Adrenal gland (tissue), 12 donors: Measurements from ENCODE around the gene NOS1. TPM values are rescaled to one million over a fixed set of nuclear protein-coding genes. Genes with fewer than 3 reads are reported as not detected.

Experiments
- DNase-seq, 7 donors: peaks; one replicate each; pipeline ENCODE4 v3.0.0-alpha.2; 2019 to 2020
- H3K27ac ChIP-seq, 5 donors: fragments of 200-600 bp; sonication (generic) in 4 of 5; 1 replicate in 3 of 5; 2 replicates in 2 of 5; pipeline versions ENCODE4 v1.5.1 to v1.8.0; 2016 to 2020; ENCODE audit warnings: mild to moderate bottlenecking in 1 of 5
- H3K27me3 ChIP-seq: fragments of 200-600 bp; 2 replicates; pipeline ENCODE4 v1.8.0; 2021
- H3K36me3 ChIP-seq, 2 donors: fragments of 200-600 bp; replicated peaks in 1 of 2; 1 replicate in 1 of 2; 2 replicates in 1 of 2; pipeline versions ENCODE4 v1.5.1 to v1.8.0; 2018 to 2022
- H3K4me1 ChIP-seq, 2 donors: fragments of 200-600 bp; replicated peaks in 1 of 2; 1 replicate in 1 of 2; 2 replicates in 1 of 2; pipeline versions ENCODE4 v1.5.1 to v1.8.0; 2018 to 2021
- H3K4me3 ChIP-seq, 4 donors: fragments of 200-600 bp; sonication (generic) in 3 of 4; one replicate each; pipeline ENCODE4 v1.5.1; 2016 to 2018
- H3K9me3 ChIP-seq, 3 donors: fragments of 200-600 bp; sonication (generic) in 1 of 3; replicated peaks in 1 of 3; 1 replicate in 2 of 3; 2 replicates in 1 of 3; pipeline versions ENCODE4 v1.5.1 to v1.8.0; 2016 to 2021
- CTCF ChIP-seq, 6 experiments: fragments of 450-650 bp in 4 of 6; fragments of 200-600 bp in 2 of 6; sonication (generic) in 1 of 6; IDR thresholded peaks; 1 replicate in 5 of 6; 2 replicates in 1 of 6; pipeline versions ENCODE4 v1.5.1 to v1.8.0; 2016 to 2021; ENCODE audit warnings: antibody characterized with exemption in 6 of 6, mild to moderate bottlenecking in 2 of 6, moderate library complexity in 1 of 6
- POLR2A ChIP-seq, 2 donors: fragments of 450-650 bp; IDR thresholded peaks; one replicate each; pipeline ENCODE4 v1.6.1; 2017; ENCODE audit warnings: antibody characterized with exemption in 2 of 2, mild to moderate bottlenecking in 2 of 2, moderate library complexity in 1 of 2
- WGBS, 4 donors: extraction: QIAGEN DNeasy Blood & Tissue Kit in 2 of 4; methylation state at CpG; one replicate each; pipeline versions ENCODE4 v1.1.5 to v1.1.7; 2013 to 2017; 5-methylcytosine and 5-hydroxymethylcytosine counted together
- intact Hi-C, 2 donors: fragments of 100-400 bp; cut with DNase I; formaldehyde crosslinking; loops; one replicate each; pipeline versions ENCODE4 v1.14.1 to v1.15.0; 2022 to 2023
- polyA plus RNA-seq, 3 donors: library from polyadenylated mRNA; stranded (reverse); fragments of 200-250 nt in 2 of 3; fragments of 350-450 nt in 1 of 3; fragmentation: Illumina TruSeq in 1 of 3; extraction: RNeasy Lipid Tissue Mini Kit (QIAGEN cat#74804) in 1 of 3; gene quantifications; one replicate each; pipeline ENCODE4 v1.2.3, GENCODE V29; 2013 to 2014
- total RNA-seq, 9 donors: library from RNA; depleted of rRNA in 4 of 9; stranded (reverse); fragments of >200 nt in 4 of 9; fragments of 120-200 nt in 1 of 9; fragmentation: NEBNext Ultra II Directional in 1 of 9; extraction: Animal tissue kit (Norgen Biotek cat#: 25700) in 1 of 9; gene quantifications; one replicate each; pipeline versions ENCODE4 v1.1.0 to v1.2.4, GENCODE V29; 2013 to 2023
- donor health status: healthy with polysubstance abuse.
- donor health status: Bipolar disorder and iron deficiency.
- donor health status: DM: yes; HTN: yes; CAD: no.
- donor health status: DM: no; HTN: no; CAD: no.
- donor health status: DM: no; HTN: no; CAD: no.
- donor health status: DM: yes; HTN: yes; CAD: no.

The NOS1 gene
- total and polyA plus RNA-seq, 12 donors: under 0.01 to 0.26 (median 0.07) TPM; not detected in 2

GRCh38 chr12:117343849-117344248 lies 17.6 kb downstream of the NOS1 start:
- Histone ChIP-seq H3K27ac (no peak overlapping the region), H3K27me3 (peaks cover 4% of the 10 kb centered on the region), H3K36me3 (no peaks in the 10 kb centered on the region), H3K4me3 (no peak overlapping the region), H3K4me1 (no peaks in the 10 kb centered on the region), H3K9me3 (no peaks in the 10 kb centered on the region)
- TF ChIP-seq POLR2A (IDR thresholded peaks at IDR 0.05): no peak
- TF ChIP-seq CTCF (IDR thresholded peaks at IDR 0.05): no peak
- intact Hi-C loops: no loop called here
- 58 to 97% (median 79%) methylated on average over 1 of the region's 1 CpG for WGBS, 4 donors
- DNase-seq: no peak

DNA sequence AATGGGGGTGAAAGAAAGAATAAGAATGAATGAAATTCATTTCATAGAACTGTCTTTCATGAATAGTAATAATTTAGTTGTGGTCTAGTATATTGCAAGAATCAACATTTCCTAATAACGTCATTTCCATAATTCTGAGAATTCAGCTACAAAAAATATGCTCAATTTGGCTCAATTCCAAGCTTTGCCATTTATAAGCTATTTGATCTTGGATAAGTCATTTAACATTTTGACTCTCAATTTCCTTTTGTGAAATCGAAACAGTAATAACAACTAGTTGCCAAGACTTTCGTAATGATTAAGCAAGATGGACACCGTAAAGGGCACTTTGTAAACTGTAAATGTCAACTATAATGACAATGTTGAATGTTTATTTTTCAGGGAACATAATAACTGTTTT lies 18.1 kb downstream of the NOS1 start:
- H3K4me3 ChIP-seq: no peak overlapping the region
- no peak for DNase-seq
- no peaks in the 10 kb centered on the region for H3K9me3 ChIP-seq
- intact Hi-C loops: no loop called here
- H3K27me3 ChIP-seq: peaks cover 4% of the 10 kb centered on the region
- TF ChIP-seq POLR2A (IDR thresholded peaks at IDR 0.05) (no peak), CTCF (IDR thresholded peaks at IDR 0.05) (no peak)
- no peaks in the 10 kb centered on the region for H3K4me1 ChIP-seq
- no peak overlapping the region for H3K27ac ChIP-seq
- no peaks in the 10 kb centered on the region for H3K36me3 ChIP-seq
- WGBS, 4 donors: 39 to 54% (median 46%) methylated on average over 4 of the region's 4 CpGs

GRCh38 chr12:117342682-117343081 lies 18.7 kb downstream of the NOS1 start:
- intact Hi-C loops: no loop called here

GRCh38 chr12:117342247-117342646 lies 19.2 kb downstream of the NOS1 start:
- Histone ChIP-seq H3K36me3 (no peaks in the 10 kb centered on the region), H3K4me1 (no peaks in the 10 kb centered on the region), H3K27ac (no peak overlapping the region), H3K27me3 (peaks cover 4% of the 10 kb centered on the region), H3K4me3 (no peak overlapping the region), H3K9me3 (no peaks in the 10 kb centered on the region)
- WGBS, 4 donors: 70 to 85% (median 76%) methylated on average over 4 of the region's 4 CpGs
- intact Hi-C loops: no loop called here
- TF ChIP-seq POLR2A (IDR thresholded peaks at IDR 0.05): no peak
- no peak for TF ChIP-seq CTCF (IDR thresholded peaks at IDR 0.05)
- no peak for DNase-seq

More at GRCh38 chr12:117342682-117343081, 18.7 kb downstream of the NOS1 start:
- Histone ChIP-seq H3K4me3 (no peak overlapping the region), H3K4me1 (no peaks in the 10 kb centered on the region), H3K36me3 (no peaks in the 10 kb centered on the region), H3K27ac (no peak overlapping the region), H3K9me3 (no peaks in the 10 kb centered on the region), H3K27me3 (peaks cover 4% of the 10 kb centered on the region)
- no peak for DNase-seq
- 29 to 57% (median 47%) methylated on average over 2 of the region's 2 CpGs for WGBS, 4 donors
- TF ChIP-seq CTCF (IDR thresholded peaks at IDR 0.05): no peak
- no peak for TF ChIP-seq POLR2A (IDR thresholded peaks at IDR 0.05)
